DMS53 treated with DMSO at 0.1 percent for 48 hours (cell line): Measurements from ENCODE around the gene PNKP.

Experiments
- DNase-seq: peaks from one replicate; lab custom pipeline; 2025; ENCODE audit not compliant: unreplicated experiment; lab: John Stamatoyannopoulos, UW

PNKP gene

DNA sequence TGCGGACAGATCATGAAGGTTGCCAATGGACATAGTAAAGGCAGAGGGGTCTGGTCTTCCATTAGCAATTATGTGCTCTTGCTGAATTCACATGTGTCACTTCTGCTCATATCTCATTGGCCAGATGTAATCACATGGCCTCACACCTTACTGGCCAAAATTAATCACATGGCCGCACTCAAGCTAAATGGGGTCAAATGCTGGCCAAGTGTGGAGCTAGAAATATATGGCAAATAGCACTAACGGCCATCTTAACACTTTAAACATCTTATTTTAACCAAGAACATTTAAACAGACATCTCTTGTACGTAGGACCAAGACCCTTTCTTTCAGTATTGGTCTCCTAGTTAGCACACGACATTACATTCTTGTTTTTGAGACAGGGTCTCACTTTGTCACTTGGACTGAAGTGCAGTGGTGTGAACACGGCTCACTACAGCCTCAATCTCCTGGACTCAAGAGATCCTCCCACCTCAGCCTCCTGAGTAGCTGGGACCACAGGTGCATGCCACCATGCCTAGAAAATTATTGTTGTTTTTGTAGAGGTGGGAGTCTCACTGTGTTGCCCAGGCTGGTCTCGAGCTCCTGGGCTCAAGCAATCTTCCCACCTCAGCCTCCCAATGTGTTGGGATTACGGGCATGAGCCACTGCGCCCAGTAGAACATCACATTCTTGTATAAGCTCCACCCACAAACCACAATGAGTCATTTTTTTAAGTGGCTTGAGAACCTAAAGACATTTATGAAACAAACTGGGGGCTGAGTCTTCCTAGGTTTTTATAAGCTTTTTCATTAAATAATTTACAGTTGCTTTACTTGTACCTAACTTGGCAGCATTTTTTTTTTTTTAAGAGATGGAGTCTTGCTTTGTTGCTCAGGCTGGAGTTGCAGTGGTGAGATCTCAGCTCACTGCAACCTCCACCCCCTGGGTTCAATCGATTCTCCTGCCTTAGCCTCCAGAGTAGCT is 19.4 kb downstream of the PNKP start:
- no peak for DNase-seq

DNA sequence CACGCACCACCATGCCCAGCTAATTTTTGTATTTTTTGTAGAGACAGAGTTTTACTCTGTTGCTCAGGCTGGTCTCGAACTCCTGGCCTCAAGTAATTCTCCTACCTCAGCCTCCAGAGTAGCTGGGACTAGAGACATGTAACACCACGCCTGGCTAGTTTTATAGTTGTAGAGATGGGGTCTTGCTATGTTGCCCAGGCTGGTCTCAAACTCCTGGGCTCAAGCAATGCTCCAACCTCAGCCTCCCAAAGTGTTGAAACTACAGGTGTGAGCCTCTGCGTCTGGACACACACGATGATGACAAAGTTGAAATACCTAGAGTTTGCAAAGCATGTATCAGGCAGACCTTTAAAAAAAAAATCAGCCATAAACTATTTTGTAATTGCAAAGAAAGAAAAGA is 21.0 kb downstream of the PNKP start:
- DNase-seq: no peak

- no peak for DNase-seq
These were observed 22.0 kb downstream of the PNKP start for GRCh38 chr19:49845414-49845813.

DNA sequence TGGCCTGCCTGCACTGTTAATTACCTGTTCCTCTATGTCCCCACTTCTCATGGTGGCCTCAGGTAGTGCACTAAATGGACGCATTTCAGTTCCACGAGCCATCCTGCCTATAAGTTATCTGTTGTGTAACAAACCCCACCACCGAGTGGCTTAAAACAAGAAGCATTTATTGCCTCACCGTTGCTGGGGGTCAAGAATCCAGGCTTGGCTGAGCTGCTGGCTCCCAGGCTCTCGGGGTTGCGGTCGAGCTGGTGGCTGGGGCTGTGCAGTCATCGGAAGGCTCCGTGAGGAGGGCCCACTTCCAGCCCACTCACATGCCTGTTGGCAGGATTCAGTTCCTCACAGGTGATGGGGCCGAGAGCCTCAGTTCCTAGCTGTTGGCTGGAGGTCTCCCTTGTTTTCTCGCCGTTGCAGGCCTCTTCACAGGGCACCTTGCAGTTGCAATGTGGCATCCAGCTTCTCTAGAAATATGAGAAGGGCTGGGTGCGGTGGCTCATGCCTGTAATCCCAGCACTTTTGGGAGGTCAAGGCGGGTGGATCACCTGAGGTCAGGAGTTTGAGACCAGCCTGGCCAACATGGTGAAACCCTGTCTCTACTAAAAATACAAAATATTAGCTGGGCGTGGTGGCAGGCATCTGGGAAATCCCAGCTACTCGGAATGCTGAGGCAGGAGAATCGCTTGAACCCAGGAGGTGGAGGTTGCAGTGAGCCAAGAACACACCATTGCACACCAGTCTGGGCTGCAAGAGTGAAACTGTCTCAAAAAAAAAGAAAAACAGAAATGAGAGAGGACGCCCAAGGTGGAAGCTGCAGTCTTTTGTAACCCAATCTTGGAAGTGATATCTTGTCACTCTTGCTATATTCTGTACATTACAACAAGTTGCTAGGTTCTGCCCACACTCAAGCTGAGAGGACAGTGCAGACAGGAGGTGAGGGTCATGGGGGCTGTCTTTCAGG is 23.0 kb downstream of the PNKP start:
- DNase-seq: no peak

DNA sequence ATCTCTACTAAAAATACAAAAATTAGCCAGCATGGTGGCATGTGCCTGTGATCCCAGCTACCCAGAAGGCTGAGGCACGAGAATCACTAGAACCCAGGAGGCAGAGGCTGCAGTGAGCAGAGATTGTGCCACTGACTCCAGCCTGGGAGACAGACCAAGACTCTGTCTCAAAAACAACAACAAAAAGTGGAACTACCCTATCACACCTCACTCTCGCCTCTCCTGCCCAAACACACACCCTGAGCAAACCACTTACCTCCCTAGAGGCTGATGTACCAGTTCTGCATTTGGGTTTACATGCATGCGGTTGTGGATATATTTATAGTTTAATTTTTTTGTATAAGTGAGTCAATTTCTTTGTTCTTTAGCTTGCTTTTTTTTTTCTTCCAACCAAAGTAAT is 24.1 kb downstream of the PNKP start:
- DNase-seq: no peak

DNA sequence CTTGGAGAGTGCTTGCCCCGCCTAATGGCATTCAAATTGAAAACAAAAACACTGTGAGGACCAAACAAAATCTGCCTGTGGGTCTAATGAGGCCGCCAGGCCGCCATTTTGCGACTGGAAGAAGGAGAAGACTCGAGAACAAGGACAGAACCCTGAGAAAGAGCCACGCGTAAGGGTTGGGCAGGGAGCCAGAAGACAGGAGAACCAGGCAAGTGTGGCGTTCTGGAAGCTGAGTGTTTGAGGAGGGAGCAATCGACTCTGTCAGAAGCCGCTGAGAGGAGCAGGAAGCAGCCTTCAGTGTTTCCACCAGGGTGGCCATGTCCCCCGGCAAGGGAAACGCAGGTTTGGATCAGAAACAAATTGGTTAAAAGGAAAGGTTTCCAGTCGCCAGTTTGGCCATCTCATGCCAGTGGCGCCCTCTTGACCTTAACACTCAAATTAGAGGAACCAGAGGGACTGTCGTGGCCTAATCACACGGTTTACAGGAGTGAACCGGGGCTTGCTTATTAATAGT is 26.6 kb downstream of the PNKP start:
- no peak for DNase-seq

DNA sequence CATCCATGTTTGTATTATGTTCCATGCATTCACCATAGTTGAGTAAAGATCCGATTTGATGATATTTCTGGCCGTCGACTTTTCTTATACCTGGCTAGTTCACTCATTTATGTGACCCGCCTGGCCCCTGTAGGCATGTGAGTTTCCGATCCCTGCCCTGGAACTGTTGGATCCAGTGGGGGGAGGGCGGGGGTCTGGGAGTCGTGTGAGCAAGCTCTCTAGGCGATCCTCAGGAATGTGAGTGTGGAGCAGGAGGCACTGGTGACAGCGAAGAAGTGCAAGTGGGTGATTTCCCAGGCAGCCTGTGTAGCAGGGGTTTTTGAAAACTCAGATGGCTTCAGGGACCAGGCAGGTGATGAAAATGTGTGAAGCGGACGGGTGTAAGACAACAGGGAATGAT is 27.1 kb downstream of the PNKP start:
- no peak for DNase-seq

DNA sequence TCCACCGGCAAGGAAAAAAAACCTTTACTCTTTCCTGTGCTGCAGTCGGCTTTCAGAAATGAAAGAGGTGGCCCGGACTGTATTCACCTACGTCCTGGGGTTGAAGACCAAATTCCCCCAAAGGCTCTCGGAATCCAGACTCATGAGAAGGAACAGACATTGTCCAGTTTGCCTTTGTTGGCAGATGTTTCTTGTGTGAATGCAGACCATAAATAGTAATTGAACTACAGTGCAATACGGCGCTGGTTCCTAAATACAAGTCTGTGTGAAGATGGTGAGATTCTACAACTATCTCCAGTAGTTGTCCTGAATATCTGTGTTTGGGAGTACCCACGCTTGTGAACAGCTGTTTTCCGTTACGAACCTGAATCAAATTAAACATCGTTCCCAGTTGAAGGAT is 27.7 kb downstream of the PNKP start:
- DNase-seq: no peak

GRCh38 chr19:49838885-49839588 is 28.3 kb downstream of the PNKP start:
- no peak for DNase-seq

DNA sequence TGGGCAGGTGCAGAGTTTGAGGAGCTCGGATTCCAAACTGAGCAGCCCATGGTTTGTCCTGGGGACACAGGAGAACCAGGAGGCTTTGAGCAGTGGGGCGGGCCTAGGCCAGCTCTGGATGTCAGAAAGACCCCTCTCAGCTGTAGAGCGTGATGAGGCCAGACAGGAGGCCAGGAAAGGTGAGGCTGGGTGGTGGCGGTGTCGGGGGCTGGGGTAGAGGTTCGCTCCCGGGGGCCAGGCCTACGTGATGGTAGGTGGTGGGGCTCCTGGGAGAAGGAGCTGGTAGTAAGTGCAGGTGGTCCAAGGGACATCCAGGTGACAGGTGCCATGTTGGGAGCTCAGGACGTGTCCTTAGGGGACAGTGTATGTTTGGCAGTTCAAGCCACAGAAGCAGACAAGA is 30.0 kb downstream of the PNKP start:
- no peak for DNase-seq

- DNase-seq: no peak
These were observed 30.4 kb downstream of the PNKP start for GRCh38 chr19:49837009-49837310.

- no peak for DNase-seq
These were observed 31.0 kb downstream of the PNKP start for GRCh38 chr19:49836176-49837008.

- no peak for DNase-seq
These were observed 31.8 kb downstream of the PNKP start for GRCh38 chr19:49835562-49835961.

- no peak for DNase-seq
These were observed 33.8 kb downstream of the PNKP start for GRCh38 chr19:49833599-49833998.

DNA sequence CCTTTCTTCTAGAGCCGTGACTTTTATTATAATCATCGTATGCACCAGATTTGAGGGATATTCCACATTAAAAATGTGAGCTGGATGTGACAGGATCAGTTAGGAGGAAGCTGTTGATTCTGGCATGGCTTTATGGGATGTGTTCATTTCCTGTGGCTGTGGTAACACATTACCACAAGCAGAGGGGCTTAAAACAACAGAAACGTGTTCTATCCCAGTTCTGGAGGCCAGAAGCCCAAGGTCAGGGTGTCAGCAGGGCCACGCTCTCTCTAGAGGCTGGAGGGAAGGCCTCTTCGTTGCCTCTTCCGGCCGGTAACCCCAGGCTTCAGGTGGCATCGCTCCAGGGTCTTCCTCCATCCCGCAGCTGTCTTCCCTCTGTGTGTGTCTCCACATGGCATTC is 34.8 kb downstream of the PNKP start:
- no peak for DNase-seq

DNA sequence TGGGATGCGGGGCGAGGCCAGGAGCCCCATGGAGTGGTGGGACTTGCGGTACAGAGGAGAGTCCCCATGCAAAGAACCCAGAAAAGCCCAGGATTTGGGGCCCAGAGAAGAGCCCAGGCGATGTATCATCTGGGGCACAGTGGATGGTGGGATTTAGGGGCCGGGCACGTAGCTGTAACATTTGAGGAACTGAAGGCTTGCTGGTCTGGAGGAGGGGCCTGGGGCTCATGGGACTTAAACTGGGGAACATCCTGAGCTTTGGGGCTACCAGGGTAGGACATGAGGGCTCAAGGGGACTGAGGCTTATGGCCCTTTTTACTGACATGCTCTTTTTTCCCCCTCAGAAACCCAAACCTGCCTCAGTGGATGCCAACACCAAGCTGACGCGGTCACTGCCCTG is 35.8 kb downstream of the PNKP start:
- DNase-seq: no peak

GRCh38 chr19:49830766-49831165 is 36.6 kb downstream of the PNKP start:
- no peak for DNase-seq

GRCh38 chr19:49829721-49830120 is 37.7 kb downstream of the PNKP start:
- no peak for DNase-seq

GRCh38 chr19:49829200-49829599 is 38.2 kb downstream of the PNKP start:
- DNase-seq: no peak

- no peak for DNase-seq
These were observed 40.3 kb downstream of the PNKP start for GRCh38 chr19:49827034-49827433.
